ENCODE results near the gene CALCOCO1.

Gene CALCOCO1

DNA sequence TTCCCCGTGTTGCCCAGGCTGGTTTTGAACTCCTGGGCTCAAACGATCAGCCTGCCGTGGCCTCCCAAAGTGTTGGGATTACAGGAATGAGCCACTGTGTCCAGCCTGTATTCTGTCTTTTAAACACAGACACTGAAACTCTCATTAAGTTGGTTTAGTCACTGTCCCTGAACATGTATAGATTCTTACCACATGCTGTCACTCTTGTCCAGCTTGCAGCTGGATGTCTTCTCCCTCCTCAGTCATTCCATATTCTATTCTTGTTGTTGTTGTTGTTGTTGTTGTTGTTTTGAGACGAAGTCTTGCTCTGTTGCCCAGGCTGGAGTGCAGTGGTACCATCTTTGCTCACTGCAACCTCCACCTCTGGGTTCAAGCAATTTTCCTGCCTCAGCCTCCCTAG is 39.1 kb downstream of the CALCOCO1 start:
- no peak for DNase-seq (ENCODE audit: low read depth in 1 of 2, low spot score in 1 of 2)
- TF ChIP-seq, protein P1, sequence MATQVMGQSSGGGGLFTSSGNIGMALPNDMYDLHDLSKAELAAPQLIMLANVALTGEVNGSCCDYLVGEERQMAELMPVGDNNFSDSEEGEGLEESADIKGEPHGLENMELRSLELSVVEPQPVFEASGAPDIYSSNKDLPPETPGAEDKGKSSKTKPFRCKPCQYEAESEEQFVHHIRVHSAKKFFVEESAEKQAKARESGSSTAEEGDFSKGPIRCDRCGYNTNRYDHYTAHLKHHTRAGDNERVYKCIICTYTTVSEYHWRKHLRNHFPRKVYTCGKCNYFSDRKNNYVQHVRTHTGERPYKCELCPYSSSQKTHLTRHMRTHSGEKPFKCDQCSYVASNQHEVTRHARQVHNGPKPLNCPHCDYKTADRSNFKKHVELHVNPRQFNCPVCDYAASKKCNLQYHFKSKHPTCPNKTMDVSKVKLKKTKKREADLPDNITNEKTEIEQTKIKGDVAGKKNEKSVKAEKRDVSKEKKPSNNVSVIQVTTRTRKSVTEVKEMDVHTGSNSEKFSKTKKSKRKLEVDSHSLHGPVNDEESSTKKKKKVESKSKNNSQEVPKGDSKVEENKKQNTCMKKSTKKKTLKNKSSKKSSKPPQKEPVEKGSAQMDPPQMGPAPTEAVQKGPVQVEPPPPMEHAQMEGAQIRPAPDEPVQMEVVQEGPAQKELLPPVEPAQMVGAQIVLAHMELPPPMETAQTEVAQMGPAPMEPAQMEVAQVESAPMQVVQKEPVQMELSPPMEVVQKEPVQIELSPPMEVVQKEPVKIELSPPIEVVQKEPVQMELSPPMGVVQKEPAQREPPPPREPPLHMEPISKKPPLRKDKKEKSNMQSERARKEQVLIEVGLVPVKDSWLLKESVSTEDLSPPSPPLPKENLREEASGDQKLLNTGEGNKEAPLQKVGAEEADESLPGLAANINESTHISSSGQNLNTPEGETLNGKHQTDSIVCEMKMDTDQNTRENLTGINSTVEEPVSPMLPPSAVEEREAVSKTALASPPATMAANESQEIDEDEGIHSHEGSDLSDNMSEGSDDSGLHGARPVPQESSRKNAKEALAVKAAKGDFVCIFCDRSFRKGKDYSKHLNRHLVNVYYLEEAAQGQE (IDR thresholded peaks at IDR 0.05; ENCODE audit: insufficient replicate concordance, low read depth), result no peak
- TF ChIP-seq GABPA (IDR thresholded peaks at IDR 0.05; ENCODE audit: low read depth) (no peak), POLR2AphosphoS5 (IDR thresholded peaks at IDR 0.05; ENCODE audit: low read depth) (no peak), SPI1 (IDR thresholded peaks at IDR 0.05; ENCODE audit: borderline replicate concordance, low read depth) (no peak)
- TF ChIP-seq, protein P2, sequence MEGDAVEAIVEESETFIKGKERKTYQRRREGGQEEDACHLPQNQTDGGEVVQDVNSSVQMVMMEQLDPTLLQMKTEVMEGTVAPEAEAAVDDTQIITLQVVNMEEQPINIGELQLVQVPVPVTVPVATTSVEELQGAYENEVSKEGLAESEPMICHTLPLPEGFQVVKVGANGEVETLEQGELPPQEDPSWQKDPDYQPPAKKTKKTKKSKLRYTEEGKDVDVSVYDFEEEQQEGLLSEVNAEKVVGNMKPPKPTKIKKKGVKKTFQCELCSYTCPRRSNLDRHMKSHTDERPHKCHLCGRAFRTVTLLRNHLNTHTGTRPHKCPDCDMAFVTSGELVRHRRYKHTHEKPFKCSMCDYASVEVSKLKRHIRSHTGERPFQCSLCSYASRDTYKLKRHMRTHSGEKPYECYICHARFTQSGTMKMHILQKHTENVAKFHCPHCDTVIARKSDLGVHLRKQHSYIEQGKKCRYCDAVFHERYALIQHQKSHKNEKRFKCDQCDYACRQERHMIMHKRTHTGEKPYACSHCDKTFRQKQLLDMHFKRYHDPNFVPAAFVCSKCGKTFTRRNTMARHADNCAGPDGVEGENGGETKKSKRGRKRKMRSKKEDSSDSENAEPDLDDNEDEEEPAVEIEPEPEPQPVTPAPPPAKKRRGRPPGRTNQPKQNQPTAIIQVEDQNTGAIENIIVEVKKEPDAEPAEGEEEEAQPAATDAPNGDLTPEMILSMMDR (IDR thresholded peaks at IDR 0.05; ENCODE audit: insufficient read depth, low read length), result no peak
- Histone ChIP-seq H3K4me3 (replicated peaks; ENCODE audit: insufficient read depth, low read length) (no peak overlapping the region), H3K27me3 (ENCODE audit: insufficient read depth, poor library complexity, severe bottlenecking) (peaks cover 9% of the 10 kb centered on the region), H3K27ac (replicated peaks) (no peak overlapping the region)

DNA sequence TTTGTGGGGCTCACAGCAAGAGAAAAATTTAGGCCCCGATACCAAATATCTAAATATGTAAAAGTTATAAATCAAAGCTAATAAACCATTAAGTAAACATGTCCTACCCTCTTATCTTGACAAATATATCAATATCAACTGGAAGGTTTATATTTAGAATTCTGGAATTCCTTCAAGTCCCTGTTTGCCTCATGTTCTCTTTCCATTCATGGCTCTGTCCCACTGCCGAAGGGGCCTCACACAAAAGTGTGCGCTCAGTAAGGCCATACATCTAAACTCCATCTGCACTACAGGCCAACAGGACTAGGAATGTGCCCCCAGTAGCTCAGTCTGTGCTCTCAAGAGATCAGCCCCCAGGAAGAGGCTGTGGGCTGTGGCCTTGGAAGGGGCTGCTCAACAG is 40.8 kb downstream of the CALCOCO1 start:
- H3K4me3 ChIP-seq (replicated peaks; ENCODE audit: insufficient read depth, low read length), result no peak overlapping the region
- no peaks in the 10 kb centered on the region for H3K27me3 ChIP-seq (ENCODE audit: insufficient read depth, poor library complexity, severe bottlenecking)
- TF ChIP-seq, protein P1 (IDR thresholded peaks at IDR 0.05; ENCODE audit: insufficient replicate concordance, low read depth), result no peak
- TF ChIP-seq GABPA (IDR thresholded peaks at IDR 0.05; ENCODE audit: low read depth) (no peak), POLR2AphosphoS5 (IDR thresholded peaks at IDR 0.05; ENCODE audit: low read depth) (no peak), SPI1 (IDR thresholded peaks at IDR 0.05; ENCODE audit: borderline replicate concordance, low read depth) (no peak)
- TF ChIP-seq, protein P2 (IDR thresholded peaks at IDR 0.05; ENCODE audit: insufficient read depth, low read length), result no peak
- DNase-seq (ENCODE audit: low read depth in 1 of 2, low spot score in 1 of 2), result no peak
- no peak overlapping the region for H3K27ac ChIP-seq (replicated peaks)

DNA sequence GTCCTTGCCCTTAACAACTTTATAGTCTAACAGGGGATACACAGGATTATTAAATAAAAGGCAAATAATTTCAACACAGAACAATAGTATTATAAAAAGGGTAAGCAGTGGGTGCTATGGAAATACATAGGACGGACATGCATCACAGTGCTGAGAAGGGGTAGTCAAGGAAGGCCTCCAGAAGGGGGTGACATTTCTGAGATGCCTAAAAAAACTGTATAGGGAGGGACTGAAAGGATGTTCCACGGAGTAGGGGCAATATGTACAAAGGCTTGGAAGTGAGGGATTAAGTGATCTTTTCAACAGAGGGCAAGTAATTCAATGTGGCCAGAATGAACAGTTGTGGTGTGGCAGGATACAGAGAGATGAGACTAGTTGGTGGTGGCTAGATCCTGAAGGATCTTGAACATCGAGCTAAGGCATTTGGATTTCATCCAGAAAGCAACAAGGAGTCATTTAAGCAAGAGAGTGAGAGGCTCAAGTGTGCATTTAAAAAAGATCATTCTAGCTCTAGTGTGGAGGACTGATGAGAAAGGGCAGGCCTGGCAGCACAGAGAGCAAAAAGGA is 42.5 kb downstream of the CALCOCO1 start:
- H3K27me3 ChIP-seq (ENCODE audit: insufficient read depth, poor library complexity, severe bottlenecking), result no peaks in the 10 kb centered on the region
- DNase-seq (ENCODE audit: low read depth in 1 of 2, low spot score in 1 of 2), result no peak
- H3K4me3 ChIP-seq (replicated peaks; ENCODE audit: insufficient read depth, low read length), result no peak overlapping the region
- TF ChIP-seq SPI1 (IDR thresholded peaks at IDR 0.05; ENCODE audit: borderline replicate concordance, low read depth), result no peak
- no peak overlapping the region for H3K27ac ChIP-seq (replicated peaks)

DNA sequence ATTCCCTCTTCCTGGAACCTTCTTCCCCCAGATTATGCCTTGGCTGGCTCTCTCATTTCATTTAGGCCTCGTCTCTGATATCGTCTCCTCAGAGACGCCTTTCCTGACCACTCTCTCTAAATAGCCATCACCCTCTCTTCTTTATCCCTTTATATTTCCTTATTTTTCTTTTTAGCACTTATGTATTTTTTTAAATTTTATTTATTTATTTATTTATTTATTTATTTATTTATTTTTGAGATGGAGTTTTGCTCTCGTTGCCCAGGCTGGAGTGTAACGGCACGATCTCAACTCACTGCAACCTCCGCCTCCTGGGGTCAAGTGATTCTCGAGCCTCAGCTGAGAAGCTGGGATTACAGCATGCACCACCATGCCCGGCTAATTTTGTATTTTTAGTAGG is 43.3 kb downstream of the CALCOCO1 start:
- TF ChIP-seq, protein P1 (IDR thresholded peaks at IDR 0.05; ENCODE audit: insufficient replicate concordance, low read depth), result no peak
- TF ChIP-seq POLR2AphosphoS5 (IDR thresholded peaks at IDR 0.05; ENCODE audit: low read depth), result no peak
- no peak for TF ChIP-seq SPI1 (IDR thresholded peaks at IDR 0.05; ENCODE audit: borderline replicate concordance, low read depth)
- TF ChIP-seq, protein P2 (IDR thresholded peaks at IDR 0.05; ENCODE audit: insufficient read depth, low read length), result no peak
- no peak for TF ChIP-seq GABPA (IDR thresholded peaks at IDR 0.05; ENCODE audit: low read depth)
- Histone ChIP-seq H3K27ac (replicated peaks) (no peak overlapping the region), H3K27me3 (ENCODE audit: insufficient read depth, poor library complexity, severe bottlenecking) (peaks cover 5% of the 10 kb centered on the region), H3K4me3 (replicated peaks; ENCODE audit: insufficient read depth, low read length) (no peak overlapping the region)
- DNase-seq (ENCODE audit: low read depth in 1 of 2, low spot score in 1 of 2), result no peak
